Panc1 (cell line): ENCODE data around the gene IMP4.

Experiments
- CTCF ChIP-seq: fragments of 450-650 bp; IDR thresholded peaks from 2 replicates; pipeline ENCODE4 v1.5.1; 2017; ENCODE audit warnings: mild to moderate bottlenecking
- POLR2AphosphoS5 ChIP-seq: IDR thresholded peaks from 2 replicates; pipeline ENCODE4 v1.6.1; 2012; ENCODE audit warnings: mild to moderate bottlenecking, low read depth, low read length, moderate library complexity
- SIN3A ChIP-seq: IDR thresholded peaks from 2 replicates; pipeline ENCODE4 v1.6.1; 2012; ENCODE audit warnings: low read depth, mild to moderate bottlenecking, low read length, moderate library complexity, borderline replicate concordance; ENCODE audit not compliant: insufficient read depth

GRCh38 chr2:130338793-130339345, 3.8 kb upstream of the IMP4 start:
- TF ChIP-seq CTCF (no peak), SIN3A (no peak), POLR2AphosphoS5 (no peak)
